ENCODE data around the gene ADAMTS17.

GRCh38 chr15:99976811-99977271, 364.9 kb downstream of the ADAMTS17 start:
- TF ChIP-seq EZH2 (IDR thresholded peaks at IDR 0.05; ENCODE audit: borderline replicate concordance, low read depth, low read length, poor library complexity, severe bottlenecking) (no peak), CTCF (conservative IDR thresholded peaks at IDR 0.05; ENCODE audit: low read depth, low read length) (no peak)
